Middle frontal gyrus (tissue), 1 donor: ENCODE data around the gene GYS2.
"Not testable (repeated sequence)": the region's sequence is repeated elsewhere in the genome, so short reads cannot be mapped to it uniquely, and the experiment has no call there.

Experiments used
- DNase-seq: peaks from one replicate; pipeline ENCODE4 v3.0.0-alpha.2; 2015; ENCODE audit warnings: low spot score; ENCODE audit errors: extremely low spot score

GYS2 gene

GRCh38 chr12:21604245-21605101, at the start of gene GYS2:
Gene GYS2 (minus strand): TSS chr12:21604847. CDS start chr12:21604592, 255 bp downstream.
- no peak for DNase-seq

GRCh38 chr12:21651821-21652220, 47.2 kb upstream of the GYS2 start:
- no peak for DNase-seq

DNA sequence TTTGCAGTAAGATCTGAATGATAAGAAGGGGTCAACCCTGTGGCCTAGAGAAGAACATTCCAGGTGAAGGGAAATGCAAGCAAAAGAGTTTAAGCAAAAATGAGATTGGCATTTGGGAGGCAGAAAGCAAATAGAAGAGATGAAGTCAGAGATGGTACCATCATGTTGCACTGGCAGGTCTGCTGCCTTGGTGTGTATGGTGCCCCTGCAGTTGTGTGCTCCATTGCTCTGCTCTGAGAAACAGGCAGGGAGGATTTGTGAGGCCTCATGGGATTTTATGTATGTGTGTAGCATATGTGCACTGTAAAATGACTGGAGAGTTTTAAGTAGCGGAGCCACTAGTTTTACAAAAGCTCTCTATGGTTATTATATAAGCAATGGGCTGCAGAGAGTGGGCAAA, 46.4 kb upstream of the GYS2 start:
- DNase-seq, result no peak

GRCh38 chr12:21649034-21649433, 44.4 kb upstream of the GYS2 start:
- DNase-seq, result no peak

GRCh38 chr12:21648378-21648777, 43.7 kb upstream of the GYS2 start:
- no peak for DNase-seq

DNA sequence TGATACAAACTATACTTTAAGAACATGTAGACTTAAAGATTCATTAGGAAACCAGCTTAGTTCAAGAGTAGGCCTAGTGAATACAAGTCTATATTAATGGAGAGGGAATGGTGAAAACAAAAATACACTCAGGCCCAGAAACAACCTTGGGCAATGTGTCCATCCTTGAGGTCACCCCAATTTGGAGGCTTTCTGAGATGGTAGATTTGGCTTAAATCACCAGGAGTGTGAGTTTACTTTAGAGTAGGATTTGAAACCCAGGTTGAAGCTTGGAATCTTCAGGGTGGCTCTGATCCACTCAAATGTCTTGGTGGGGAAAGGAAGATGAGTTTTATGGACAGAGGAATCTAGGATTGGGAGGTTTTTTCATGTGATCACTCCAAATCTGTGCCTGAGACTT, 42.5 kb upstream of the GYS2 start:
- DNase-seq, result no peak

GRCh38 chr12:21645041-21645500, 40.4 kb upstream of the GYS2 start:
- not testable (repeated sequence) for DNase-seq

DNA sequence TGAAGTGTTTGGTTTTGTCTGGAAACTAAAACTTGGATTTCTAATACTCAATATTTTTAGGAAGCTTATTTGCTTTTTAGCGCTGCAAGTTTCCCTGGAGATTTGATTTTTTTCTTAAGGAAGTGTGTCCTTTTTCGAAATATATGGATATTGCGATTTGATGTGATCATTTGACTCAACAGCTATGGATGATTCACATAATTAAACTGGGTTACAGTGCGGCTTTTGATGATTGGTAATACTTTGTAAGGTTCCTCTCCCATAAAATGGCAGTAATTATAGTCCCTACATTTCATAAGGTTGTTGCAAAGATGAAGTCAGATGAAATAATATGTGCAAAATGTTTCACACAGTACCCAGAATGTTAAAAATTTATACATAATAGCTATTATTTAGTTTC, 39.9 kb upstream of the GYS2 start:
- no peak for DNase-seq

DNA sequence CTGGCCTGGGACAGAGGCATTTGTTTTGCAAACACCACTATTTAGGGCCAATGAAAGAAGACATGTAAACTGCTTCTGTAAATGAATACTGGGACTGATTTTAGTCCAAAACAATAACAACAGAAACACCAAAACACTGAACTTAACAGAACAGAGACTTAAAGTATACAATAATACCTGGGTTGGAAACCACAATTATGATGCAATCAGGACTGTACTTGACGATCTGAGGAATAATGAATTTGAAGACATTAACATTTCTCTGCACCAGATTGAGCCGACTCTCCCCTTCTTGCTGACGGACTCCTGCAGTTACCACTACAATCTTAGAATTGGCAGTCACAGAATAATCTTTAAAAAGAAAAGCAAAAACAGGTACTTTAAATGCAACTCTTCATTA, 39.1 kb upstream of the GYS2 start:
- DNase-seq, result no peak

DNA sequence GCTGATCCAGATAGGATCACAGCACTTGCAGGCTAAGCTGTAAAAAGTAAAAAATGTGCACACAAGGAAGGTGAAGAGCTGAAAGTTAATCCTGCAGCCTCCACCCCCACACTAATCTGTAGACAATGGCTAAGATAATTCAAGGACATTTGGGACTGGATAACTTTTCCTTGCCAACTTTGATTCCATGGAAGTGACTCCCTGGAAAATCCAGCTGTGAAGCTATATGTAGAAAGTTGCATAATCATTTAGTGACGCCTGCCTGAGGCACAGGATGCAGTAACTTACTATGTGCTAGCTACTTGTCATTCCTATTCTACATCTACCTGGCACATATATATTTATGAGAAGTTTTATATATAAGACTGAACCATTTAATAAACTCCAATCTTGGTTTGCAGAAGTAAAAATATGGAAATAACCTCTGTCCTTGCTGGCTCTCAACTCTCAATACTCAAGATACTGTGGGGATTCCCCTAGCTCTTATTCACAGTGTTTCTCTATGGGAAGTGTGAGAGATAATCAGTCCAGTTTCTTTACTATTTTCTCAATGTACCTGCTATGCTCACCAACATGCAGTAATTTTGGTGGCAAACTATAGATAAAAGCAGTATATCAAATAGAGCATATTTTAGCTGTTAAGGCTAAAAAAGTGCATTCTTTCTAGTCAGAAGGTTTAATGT, 38.2 kb upstream of the GYS2 start:
- no peak for DNase-seq

DNA sequence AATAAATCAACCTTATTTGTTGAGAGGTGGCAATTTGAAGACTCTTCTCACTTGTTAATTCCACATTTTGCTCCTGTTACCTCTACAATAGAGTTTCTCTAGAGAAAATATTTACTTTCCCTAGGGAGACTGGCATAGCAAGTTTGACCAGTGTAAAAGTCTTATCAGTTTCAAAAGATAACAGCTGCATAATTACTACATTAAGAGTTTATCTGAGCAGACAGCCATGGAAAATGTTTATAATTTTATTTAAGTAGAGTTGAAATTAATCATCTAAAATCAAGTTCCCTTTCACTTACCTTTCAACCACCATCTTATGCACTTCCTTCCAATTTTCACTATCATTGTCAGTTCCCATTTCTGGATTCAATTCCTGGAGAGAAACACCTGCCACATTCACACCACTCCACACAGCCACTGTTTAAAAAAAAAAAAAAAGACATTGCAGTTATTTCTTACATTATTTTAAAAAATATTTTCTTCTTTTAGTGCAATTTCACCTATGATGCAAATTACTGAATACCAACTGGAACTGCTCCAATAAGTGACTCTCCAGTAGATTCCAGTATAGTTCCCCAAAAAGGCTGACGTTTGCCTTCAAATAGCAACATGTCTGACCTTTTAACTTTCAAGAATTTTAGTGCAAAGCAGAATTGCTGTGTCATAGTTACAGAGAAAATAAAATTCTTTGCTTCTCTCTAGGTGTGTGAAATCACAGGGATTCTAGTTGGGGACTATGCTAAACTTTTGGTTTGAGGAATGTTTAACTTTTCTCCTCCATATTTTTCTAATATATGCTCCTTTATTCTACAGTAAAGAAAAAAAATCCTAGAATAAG, 33.6 kb upstream of the GYS2 start:
- no peak for DNase-seq

- no peak for DNase-seq
Observed at GRCh38 chr12:21634245-21634644, 29.6 kb upstream of the GYS2 start.

GRCh38 chr12:21631367-21631766, 26.7 kb upstream of the GYS2 start:
- no peak for DNase-seq

GRCh38 chr12:21627924-21628323, 23.3 kb upstream of the GYS2 start:
- DNase-seq, result no peak

DNA sequence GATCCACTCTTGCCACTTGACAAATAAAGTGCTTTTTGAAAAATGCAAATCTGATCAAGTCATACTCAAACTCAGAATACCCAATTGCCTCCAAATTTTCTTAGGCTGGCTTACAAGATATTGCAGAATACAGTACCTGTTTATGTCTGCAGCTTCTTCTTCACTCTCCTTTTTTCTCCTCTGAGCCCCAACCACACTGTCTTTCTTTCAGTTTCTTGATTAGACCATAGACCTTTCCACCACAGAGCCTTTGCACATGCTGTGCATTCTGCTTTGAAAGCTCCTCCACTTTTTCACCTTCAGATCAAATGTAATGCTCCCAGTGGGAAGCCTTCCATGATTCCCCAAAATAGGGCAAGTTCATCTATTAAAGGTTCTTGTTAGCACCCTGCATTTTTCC, 13.9 kb upstream of the GYS2 start:
- DNase-seq, result no peak

- DNase-seq, result no peak
Observed at GRCh38 chr12:21617030-21617429, 12.4 kb upstream of the GYS2 start.

DNA sequence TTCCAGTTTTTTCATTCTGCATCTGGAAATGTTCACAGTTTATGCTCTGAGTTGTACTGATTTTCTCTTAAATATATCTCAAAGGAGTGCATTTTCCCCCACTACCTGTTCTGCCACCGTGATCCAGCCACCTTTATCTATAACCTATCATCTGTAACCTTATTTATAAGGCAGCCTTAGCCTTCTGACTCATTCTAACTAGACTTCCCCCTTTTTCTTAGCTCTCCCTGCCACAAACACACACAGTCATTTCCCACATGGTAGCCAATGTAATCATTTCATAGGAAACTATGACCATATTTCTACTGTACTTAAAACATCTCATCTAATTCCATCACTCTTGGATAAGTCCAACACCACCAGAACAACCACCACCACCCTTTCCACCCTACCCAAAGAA, 10.8 kb upstream of the GYS2 start:
- DNase-seq, result no peak

GRCh38 chr12:21614506-21614905, 9.9 kb upstream of the GYS2 start:
- no peak for DNase-seq

GRCh38 chr12:21613931-21614330, 9.3 kb upstream of the GYS2 start:
- DNase-seq, result no peak

DNA sequence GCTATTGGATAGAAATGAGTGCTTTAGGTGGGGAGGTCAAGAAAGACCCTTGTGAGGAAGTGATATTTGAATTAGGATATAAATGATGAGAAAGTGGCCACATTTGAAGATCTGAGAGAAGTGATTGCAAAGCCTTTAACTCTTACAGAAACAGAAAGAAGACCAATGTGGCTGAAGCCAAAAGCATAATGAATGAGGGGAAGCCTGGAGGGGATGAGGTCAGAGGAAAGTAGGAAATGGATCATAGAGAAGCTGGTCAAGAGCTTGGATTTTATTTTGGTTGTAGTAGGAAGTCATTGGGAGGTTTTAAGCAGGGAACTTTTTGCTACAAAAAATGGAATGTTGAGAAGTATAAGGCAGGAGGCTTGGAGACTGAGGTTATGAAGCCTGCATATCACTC, 3.5 kb upstream of the GYS2 start:
- DNase-seq, result no peak

- DNase-seq, result peak; percentile 14
Observed at GRCh38 chr12:21607701-21608100, 3.1 kb upstream of the GYS2 start.

GRCh38 chr12:21606175-21606574, 1.5 kb upstream of the GYS2 start:
- DNase-seq, result no peak
